Measurements from ENCODE around the gene ECHDC3. TPM values are rescaled to one million over a fixed set of nuclear protein-coding genes. Genes with fewer than 3 reads are reported as not detected.
A peak's percentile ranks its signal among the peaks of the same experiment; 100 is the strongest.

Gene ECHDC3
- total RNA-seq, 4 donors from 2014 or later, result 0.44 to 55.7 (median 31.6) TPM

DNA sequence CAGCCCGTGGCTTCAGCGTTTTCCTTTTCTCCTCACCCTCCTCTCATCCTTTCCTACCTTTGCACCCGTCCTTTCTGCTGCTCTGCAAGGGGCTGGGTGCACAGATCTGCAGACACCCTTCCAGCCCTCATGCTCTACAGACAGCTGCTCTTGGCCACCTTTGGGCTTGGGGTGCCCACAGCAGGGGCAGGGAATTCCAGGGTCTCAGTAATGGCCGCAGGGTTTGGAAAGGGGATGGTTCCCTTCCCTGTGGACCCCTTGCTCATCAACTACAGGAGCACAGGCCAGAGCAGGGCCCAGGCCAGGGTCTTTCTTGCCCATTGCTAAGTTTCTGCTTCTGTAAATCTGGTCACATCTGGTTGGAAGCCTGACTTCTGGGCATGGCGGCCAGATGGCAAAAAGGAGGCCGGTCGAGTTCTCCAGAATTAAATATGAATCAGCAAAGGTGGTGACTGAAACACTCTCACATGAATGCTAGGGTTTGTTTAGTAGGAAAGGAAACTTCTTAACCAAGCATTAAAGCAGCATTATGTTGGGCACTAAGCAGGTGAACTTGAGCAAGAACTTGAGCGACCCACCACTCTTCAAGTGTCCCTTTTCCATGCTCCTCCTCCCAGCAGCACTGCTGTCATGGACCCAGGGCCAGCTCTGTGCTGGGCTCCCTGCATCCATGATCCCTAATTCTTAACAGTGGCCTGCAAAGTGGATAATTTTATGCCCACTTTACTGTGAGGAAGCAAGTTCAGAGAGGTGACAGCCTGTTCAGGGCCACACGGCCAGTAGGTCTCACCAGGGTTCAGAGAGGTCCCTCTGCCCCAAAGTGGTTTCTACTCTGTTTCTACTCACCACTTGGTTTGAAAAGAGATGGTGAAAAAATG, 1.5 kb downstream of the ECHDC3 start:
- Histone ChIP-seq H3K36me3 (peaks cover 0 to 3% (median 0%) of the 10 kb centered on the region in 3 donors), H3K9me3 (no peaks in the 10 kb centered on the region), H3K27ac (peak overlapping the region in 3 of 4 donors; percentile 60 to 93 (median 88)), H3K4me3 (peak overlapping the region in 2 of 4 donors; percentile 61 to 71), H3K4me1 (peaks cover 3 to 46% (median 8%) of the 10 kb centered on the region in 3 donors), H3K27me3 (no peaks in the 10 kb centered on the region)
- intact Hi-C loops (cut with DNase I), result no loop called here
- TF ChIP-seq, protein P1, sequence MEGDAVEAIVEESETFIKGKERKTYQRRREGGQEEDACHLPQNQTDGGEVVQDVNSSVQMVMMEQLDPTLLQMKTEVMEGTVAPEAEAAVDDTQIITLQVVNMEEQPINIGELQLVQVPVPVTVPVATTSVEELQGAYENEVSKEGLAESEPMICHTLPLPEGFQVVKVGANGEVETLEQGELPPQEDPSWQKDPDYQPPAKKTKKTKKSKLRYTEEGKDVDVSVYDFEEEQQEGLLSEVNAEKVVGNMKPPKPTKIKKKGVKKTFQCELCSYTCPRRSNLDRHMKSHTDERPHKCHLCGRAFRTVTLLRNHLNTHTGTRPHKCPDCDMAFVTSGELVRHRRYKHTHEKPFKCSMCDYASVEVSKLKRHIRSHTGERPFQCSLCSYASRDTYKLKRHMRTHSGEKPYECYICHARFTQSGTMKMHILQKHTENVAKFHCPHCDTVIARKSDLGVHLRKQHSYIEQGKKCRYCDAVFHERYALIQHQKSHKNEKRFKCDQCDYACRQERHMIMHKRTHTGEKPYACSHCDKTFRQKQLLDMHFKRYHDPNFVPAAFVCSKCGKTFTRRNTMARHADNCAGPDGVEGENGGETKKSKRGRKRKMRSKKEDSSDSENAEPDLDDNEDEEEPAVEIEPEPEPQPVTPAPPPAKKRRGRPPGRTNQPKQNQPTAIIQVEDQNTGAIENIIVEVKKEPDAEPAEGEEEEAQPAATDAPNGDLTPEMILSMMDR (IDR thresholded peaks at IDR 0.05), result no peak
- TF ChIP-seq POLR2A (IDR thresholded peaks at IDR 0.05), result no peak
- DNase-seq, result no peak
- WGBS, 2 donors, result 72 to 81% methylated on average over 8 to 9 of the region's 9 CpGs

DNA sequence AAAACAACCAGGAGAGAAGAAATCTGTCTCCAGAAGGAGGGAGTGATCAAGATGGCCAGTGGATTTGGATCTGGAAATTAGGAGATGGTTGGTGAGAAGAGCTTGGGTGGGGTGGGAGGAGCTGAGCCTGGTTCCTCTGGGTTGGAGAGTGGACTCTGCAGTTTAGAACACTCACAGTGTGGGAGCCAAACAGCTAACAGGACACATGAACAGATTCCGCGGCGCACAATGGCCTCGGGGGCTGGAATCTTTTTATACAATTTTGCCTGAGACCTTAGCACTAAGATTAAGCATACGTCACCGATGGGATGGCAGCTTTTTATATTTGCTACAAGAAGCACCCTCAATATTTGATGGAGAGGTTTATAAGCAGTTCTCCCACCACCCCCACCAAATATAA, 2.9 kb downstream of the ECHDC3 start:
- intact Hi-C loops (cut with DNase I), result no loop called here
- 76 to 83% methylated on average over 6 of the region's 6 CpGs for WGBS, 2 donors
- no peaks in the 10 kb centered on the region for H3K9me3 ChIP-seq
- TF ChIP-seq POLR2A (IDR thresholded peaks at IDR 0.05), result no peak
- TF ChIP-seq, protein P1 (IDR thresholded peaks at IDR 0.05), result no peak
- peaks cover 0 to 13% (median 0%) of the 10 kb centered on the region in 3 donors for H3K36me3 ChIP-seq
- DNase-seq, result no peak
- peaks cover 3 to 46% (median 8%) of the 10 kb centered on the region in 3 donors for H3K4me1 ChIP-seq
- H3K4me3 ChIP-seq, result no peak overlapping the region
- no peak overlapping the region for H3K27ac ChIP-seq
- no peaks in the 10 kb centered on the region for H3K27me3 ChIP-seq

DNA sequence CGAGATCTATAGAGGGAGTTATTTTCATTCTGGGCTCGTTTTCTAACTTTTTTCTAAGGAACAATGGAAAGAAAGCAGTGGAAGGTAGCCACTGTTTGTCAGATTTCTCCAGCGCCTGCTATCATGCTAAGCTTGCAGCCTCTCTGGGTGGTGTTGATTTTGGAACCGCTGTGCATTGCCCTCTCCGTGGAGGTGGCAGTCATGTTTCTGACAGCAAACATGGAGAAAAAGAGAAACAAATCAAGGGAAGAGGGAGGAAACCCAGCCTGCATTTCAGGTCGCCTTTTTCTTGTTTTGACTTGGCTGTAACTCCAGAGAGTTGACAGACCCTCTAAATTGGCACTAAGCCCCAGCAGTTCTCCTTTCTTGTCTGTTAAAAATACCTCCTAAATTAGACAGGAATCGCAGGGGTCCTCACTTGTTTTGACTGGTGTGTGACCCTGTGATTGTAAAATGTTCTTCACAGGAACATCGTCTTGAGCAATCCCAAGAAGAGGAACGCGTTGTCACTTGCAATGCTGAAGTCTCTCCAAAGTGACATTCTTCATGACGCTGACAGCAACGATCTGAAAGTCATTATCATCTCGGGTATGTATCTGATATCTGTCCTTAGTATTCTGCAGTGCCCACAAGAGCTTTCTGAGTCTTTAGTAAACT, 4.8 kb downstream of the ECHDC3 start:
- no peaks in the 10 kb centered on the region for H3K9me3 ChIP-seq
- peak overlapping the region in 2 of 4 donors; percentile 5 to 22 for H3K4me3 ChIP-seq
- peak in 1 of 4 donors; percentile 10 for TF ChIP-seq POLR2A (IDR thresholded peaks at IDR 0.05)
- TF ChIP-seq, protein P1 (IDR thresholded peaks at IDR 0.05), result no peak
- H3K27me3 ChIP-seq, result no peaks in the 10 kb centered on the region
- DNase-seq, result no peak
- H3K4me1 ChIP-seq, result peaks cover under 1 to 38% (median 3%) of the 10 kb centered on the region in 3 donors
- peak overlapping the region in 3 of 4 donors; percentile 43 to 74 (median 57) for H3K27ac ChIP-seq
- intact Hi-C loops (cut with DNase I), result no loop called here
- H3K36me3 ChIP-seq, result peaks cover 0 to 31% (median 0%) of the 10 kb centered on the region in 3 donors
- WGBS, 2 donors, result 19 to 44% methylated on average over 11 to 13 of the region's 13 CpGs

DNA sequence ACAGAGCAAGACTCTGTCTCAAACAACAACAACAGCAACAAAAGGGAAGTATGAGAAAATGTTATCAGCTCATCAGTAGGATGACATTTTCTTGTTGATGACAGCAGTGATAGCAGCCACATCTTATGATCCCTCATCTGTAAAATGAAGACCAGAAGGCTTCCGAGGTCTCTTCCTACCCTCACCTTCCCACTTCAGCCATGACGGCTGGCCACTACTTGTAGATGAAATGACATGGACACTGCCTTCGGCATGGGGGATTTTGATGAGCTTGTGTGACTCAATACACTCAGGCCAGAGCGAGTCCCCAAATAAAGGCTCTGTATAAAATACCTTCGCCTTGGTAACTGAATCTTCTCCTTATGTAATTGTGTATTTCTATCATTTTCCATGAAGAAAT, 6.7 kb downstream of the ECHDC3 start:
- Histone ChIP-seq H3K36me3 (peaks cover 0 to 47% (median 0%) of the 10 kb centered on the region in 3 donors), H3K4me1 (peaks cover 0 to 21% (median 3%) of the 10 kb centered on the region in 3 donors), H3K9me3 (no peaks in the 10 kb centered on the region), H3K4me3 (no peak overlapping the region), H3K27ac (no peak overlapping the region), H3K27me3 (no peaks in the 10 kb centered on the region)
- intact Hi-C loops (cut with DNase I), result no loop called here
- WGBS, 2 donors, result 70 to 79% methylated on average over 5 of the region's 5 CpGs
- TF ChIP-seq POLR2A (IDR thresholded peaks at IDR 0.05), result no peak
- TF ChIP-seq, protein P1 (IDR thresholded peaks at IDR 0.05), result no peak
- no peak for DNase-seq

DNA sequence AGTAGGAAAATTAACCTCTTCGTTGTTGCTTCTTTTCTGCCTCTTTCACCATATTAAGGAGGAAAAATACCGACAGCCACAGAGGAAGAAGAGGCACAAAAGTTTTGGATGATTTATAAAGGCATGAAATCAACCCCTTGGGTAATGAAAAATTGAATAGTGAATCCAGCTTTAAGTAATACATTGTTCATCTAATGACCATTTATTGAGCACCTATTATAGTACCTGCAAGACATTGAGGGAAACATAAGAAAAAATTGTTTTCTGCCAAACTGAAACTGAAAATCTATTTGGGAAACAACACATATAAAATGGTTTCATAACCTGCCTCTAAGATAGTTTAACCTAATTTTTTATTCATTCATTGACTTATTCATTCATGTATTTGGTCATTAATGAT, 8.2 kb downstream of the ECHDC3 start:
- TF ChIP-seq POLR2A (IDR thresholded peaks at IDR 0.05), result no peak
- TF ChIP-seq, protein P1 (IDR thresholded peaks at IDR 0.05), result no peak
- intact Hi-C loops (cut with DNase I), result no loop called here

More for the DNA sequence above, 8.2 kb downstream of the ECHDC3 start:
- Histone ChIP-seq H3K27ac (no peak overlapping the region), H3K9me3 (no peaks in the 10 kb centered on the region), H3K4me1 (peaks cover 0 to 17% (median 3%) of the 10 kb centered on the region in 3 donors), H3K36me3 (peaks cover 0 to 61% (median 0%) of the 10 kb centered on the region in 3 donors), H3K27me3 (no peaks in the 10 kb centered on the region), H3K4me3 (no peak overlapping the region)
- 81 to 98% methylated on average over 2 of the region's 2 CpGs for WGBS, 2 donors
- DNase-seq, result no peak
